Activated naive CD4-positive, alpha-beta T cell (primary cell): ENCODE measurements around the gene TMEM144.

Source experiments
- DNase-seq, 4 experiments: peaks; one replicate each; lab custom pipeline; 2025; lab: John Stamatoyannopoulos, UW

Gene TMEM144

GRCh38 chr4:158209825-158210807, at the start of gene TMEM144:
TMEM144 (plus strand) TSS chr4:158210486; CDS start chr4:158212668, 2,182 bp downstream.
- peak in 2 of 4 experiments; percentile 2 to 3 for DNase-seq

DNA sequence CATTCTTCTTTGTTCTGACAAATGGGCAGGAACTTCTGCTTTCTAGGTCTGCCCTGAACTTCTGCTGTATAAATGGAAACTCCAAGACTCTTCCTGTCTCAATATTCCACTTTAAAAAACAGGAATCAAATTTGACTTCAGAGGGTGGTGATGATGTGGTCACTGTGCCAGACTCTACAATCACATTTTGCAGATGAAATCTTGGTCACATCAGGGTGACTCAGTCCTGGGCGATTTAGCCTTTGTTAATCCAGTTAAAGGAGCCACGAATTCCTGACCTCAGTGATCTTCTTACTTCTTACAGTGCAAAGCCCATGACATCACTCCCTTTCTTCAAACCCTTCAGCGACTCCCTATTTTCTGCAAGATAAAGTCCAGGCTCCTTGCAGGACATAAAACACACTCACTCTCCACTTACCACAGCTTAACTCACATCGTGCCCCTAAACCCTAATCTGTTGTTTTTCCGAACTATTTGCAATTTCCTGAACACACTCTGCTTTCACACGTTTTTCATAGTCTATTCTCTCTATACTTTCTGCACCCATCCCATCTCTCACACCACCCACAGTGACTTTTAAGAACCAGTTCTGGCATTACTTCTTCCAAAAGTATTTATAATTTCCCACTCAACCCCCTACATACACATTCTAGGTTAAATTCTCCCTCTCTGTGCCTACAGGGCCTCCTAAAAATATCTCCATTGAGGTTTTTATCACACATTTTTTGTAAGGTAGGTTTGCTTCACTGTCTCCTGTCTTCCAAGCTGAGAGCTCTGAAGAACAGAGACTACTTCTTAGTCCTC, 48.5 kb upstream of the TMEM144 start:
- no peak for DNase-seq

GRCh38 chr4:158162631-158163030, 47.7 kb upstream of the TMEM144 start:
- DNase-seq = no peak

GRCh38 chr4:158163941-158164767, 46.1 kb upstream of the TMEM144 start:
- DNase-seq = no peak

DNA sequence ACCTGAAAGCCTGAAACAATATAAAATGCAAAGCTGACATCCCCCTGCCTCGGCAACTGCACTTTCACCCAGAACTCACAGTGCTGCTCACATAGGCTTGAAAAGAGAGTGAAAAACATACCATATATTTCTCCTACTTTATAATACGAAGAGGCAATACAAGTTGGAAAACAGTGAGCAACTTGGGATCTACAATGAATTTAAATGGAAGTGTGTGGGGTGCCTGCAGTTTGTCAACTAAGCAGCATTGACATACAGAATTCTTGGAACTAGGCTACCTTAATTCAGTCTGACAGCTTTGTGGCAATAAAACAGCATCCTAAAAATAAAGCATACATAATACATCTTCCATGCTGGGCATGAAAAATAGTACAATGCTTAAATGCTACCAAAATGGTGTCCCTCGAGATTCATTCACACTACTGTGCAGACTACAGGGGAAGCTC, 45.5 kb upstream of the TMEM144 start:
- no peak for DNase-seq

DNA sequence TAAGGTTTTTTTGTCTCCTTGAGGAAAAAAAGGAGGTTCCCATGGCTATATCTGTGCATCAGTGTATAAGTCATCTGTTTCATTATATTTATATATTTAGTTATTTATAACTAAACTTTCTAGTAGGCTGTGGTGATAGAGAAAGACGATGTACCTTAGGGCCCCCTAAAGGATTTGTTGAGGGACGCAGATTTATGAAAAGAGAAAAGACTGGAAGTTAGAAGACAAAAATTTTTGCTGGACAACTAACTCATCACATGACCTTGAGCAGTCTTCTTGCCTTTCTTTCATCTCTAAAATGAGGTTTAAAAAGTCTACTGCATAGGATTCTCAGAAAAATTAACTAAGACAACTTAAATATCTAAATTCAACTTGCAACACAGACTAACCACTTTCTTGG, 43.6 kb upstream of the TMEM144 start:
- no peak for DNase-seq

GRCh38 chr4:158168606-158169005, 41.7 kb upstream of the TMEM144 start:
- DNase-seq = no peak

GRCh38 chr4:158169506-158169905, 40.8 kb upstream of the TMEM144 start:
- no peak for DNase-seq

GRCh38 chr4:158169931-158170690, 40.2 kb upstream of the TMEM144 start:
- DNase-seq = no peak

- no peak for DNase-seq
Observed at GRCh38 chr4:158170691-158171561, 39.4 kb upstream of the TMEM144 start.

- no peak for DNase-seq
Observed at GRCh38 chr4:158172261-158173258, 37.7 kb upstream of the TMEM144 start, which contains the start of gene GASK1B. GASK1B (minus strand) TSS chr4:158173025; CDS start chr4:158171375, 1,650 bp downstream.

- no peak for DNase-seq
Observed at GRCh38 chr4:158176108-158176507, 34.2 kb upstream of the TMEM144 start.

DNA sequence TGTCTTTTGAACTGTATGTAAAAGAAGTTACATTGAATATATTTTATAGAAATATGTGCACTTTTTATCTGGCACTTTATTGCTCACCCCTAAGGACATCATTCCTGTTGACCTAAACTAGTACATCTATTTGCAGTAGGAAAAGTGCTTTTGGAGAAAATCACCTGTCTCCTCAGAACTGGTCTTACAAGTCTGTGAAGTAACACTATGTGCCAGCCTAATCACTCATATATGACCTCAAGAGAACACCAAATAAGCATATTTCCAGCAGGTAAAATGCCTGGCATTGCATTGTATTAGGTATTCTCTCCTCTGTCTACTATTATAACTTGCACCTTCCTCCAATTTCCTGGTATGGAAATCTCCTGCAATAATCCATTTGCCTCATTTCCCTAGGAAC, 33.5 kb upstream of the TMEM144 start:
- DNase-seq = no peak

- DNase-seq = no peak
Observed at GRCh38 chr4:158179465-158179864, 30.8 kb upstream of the TMEM144 start.

DNA sequence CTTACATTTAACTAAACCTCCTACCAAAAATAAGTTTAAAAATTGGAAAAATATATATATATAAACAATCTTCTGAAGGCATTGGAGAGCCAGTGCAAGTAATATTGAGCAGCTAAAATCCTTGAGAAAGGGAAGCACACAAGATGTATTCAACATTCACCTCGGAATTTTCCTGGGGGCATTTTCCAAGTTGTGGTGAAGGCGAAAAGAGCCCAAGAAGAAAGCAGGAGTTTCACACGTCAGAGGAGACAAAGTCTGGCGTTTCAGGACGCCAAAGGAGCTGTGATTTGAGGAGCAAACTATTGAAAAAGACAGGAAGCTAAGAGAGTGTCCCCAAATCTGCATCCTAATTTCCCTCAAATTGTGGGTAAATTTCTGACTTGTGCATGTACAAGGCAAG, 28.4 kb upstream of the TMEM144 start:
- no peak for DNase-seq

DNA sequence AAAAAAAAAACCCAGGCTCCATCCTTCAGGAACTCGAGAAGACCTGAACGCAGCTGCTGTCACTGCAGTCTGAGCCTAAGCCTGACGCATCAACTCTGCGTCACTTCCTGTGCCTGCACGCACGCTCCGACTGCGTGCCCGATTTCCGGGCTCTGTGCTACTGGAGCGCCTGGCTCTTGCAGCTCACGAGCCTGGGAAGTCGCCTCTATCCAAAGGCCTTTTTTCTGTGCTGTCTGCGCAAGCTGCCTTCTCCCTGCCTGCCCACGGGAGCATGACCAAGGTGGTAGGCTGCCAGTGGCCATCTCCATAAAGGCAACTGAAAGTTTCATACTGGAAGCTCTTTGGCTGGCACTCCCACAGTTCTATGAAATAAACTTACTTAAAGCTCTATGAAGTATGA, 27.6 kb upstream of the TMEM144 start:
- no peak for DNase-seq

DNA sequence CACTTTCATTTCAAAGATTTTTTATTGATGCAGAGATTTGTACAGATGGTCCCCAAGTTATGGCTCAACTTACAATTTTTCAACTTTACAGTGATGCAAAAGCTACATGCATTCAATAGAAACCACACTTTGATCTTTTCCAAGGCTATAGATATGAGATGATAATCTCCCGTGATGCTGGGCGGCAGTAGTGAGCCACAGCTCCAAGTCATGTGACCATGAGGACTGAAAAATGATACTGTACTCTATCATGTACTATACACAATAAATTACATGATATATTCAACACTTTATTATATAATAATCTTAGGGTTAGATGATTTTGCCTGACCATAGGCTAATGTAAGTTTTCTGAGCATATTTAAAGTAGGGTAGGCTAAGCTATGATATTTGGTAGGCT, 23.5 kb upstream of the TMEM144 start:
- DNase-seq = no peak

DNA sequence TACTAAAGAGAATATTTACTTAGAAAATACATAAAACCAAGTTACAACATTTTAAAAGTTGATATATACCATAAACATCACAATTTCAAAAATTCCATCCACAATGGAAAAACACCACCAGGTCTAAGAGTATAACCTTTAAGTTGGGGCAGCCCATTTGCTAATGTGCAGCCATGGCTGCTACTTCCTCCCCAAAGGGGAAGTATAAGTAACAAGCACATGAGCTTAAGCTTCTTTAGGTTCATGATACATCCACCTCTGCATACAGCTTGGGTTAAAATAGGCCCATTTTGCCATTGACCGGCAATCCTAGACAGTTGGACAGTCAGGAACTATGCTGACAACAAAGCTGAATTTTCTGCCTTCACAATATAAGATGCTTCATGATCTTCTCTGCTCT, 20.9 kb upstream of the TMEM144 start:
- DNase-seq = no peak

DNA sequence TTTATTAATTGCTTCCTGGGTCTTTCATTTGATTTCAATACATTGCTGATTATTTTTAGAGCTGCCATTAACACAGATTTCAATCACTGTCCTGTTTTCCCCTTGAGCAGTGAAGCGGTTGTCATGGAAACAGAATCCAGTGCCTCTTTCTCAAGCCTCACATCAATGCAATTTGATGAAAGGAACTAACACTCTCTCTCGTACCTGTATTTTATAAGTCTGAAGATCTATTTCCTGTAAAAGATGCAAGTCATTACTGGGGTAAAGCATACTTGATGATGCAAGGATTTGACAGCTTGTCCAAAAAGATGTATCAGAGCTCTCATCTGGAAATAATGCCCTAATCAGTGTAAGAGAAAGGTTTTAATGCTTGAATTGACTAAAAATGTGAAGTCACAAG, 19.6 kb upstream of the TMEM144 start:
- no peak for DNase-seq
